GM12874 (cell line): Measurements from ENCODE around the gene ZNF397.

ENCODE experiments used
- TF ChIP-seq, protein P1 (sequence below): IDR thresholded peaks from 2 replicates; pipeline ENCODE4 v1.5.1; 2011; ENCODE audit warnings: low read depth, mild to moderate bottlenecking, control low read depth, low read length, moderate library complexity; ENCODE audit not compliant: insufficient read depth

Gene ZNF397

DNA sequence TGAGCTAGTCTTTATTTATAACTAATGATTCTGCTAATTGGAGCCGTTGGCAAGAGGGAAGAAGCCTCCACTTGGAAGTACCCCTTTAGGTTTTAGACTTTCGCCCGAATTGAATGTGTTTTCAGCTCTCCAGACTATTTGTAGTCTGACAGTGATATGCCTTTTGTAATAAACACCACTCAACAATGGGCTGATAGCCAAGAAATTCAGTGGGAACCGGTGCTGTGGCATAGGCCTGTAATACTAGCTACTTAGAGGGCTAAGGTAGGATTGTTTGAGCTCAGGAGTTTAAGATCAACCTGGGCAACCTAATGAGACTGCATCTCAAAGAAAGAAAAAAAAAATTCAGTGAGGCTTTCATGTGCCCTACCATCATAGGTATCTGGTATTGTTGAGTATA is 62.8 kb downstream of the ZNF397 start:
- TF ChIP-seq, protein P1, sequence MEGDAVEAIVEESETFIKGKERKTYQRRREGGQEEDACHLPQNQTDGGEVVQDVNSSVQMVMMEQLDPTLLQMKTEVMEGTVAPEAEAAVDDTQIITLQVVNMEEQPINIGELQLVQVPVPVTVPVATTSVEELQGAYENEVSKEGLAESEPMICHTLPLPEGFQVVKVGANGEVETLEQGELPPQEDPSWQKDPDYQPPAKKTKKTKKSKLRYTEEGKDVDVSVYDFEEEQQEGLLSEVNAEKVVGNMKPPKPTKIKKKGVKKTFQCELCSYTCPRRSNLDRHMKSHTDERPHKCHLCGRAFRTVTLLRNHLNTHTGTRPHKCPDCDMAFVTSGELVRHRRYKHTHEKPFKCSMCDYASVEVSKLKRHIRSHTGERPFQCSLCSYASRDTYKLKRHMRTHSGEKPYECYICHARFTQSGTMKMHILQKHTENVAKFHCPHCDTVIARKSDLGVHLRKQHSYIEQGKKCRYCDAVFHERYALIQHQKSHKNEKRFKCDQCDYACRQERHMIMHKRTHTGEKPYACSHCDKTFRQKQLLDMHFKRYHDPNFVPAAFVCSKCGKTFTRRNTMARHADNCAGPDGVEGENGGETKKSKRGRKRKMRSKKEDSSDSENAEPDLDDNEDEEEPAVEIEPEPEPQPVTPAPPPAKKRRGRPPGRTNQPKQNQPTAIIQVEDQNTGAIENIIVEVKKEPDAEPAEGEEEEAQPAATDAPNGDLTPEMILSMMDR: no peak

DNA sequence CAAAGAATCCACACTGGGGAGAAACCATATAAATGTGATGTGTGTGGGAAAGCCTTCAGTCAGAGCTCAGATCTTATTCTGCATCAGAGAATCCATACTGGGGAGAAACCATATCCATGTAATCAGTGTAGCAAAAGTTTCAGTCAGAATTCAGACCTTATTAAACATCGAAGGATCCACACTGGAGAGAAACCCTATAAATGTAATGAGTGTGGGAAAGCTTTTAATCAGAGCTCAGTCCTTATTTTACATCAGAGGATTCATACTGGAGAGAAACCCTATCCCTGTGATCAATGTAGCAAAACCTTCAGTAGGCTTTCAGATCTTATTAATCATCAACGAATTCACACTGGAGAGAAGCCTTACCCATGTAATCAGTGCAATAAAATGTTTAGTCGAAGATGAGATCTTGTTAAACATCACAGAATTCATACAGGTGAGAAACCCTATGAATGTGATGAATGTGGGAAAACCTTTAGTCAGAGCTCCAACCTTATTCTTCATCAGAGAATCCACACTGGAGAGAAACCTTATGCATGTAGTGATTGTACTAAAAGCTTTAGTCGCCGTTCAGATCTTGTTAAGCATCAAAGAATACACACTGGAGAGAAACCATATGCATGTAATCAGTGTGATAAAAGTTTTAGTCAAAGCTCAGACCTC is 65.9 kb downstream of the ZNF397 start:
- TF ChIP-seq, protein P1: no peak
